GM12873 (cell line): ENCODE results near the gene LIX1.

Source experiments
- CTCF ChIP-seq: IDR thresholded peaks from 2 replicates; pipeline ENCODE4 v1.5.1; 2012; ENCODE audit warnings: low read depth, mild to moderate bottlenecking, moderate library complexity, low read length, control low read depth; ENCODE audit not compliant: insufficient read depth; ENCODE audit errors: missing control alignments

The LIX1 gene

GRCh38 chr5:97151370-97151769, 9.0 kb upstream of the LIX1 start:
- TF ChIP-seq CTCF, result no peak

GRCh38 chr5:97150401-97150800, 8.0 kb upstream of the LIX1 start:
- no peak for TF ChIP-seq CTCF

DNA sequence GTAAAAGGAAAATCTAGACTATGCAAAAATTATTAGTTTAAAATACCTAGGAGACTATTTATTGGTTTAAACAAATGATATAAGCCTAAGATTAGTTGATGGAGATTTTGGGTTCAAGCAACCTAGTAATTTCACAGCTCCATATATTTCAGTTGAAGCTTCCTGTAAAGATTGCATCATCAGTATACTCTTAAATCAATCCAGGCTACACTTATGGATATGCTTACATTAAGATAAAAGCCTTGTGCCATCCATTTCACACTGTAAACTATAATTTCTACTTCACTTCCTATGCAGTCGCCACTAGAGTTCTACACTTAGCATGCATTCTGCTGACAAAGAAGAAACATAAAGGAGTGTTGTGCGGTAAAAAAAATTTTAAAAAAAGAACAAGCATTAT, 7.3 kb upstream of the LIX1 start:
- no peak for TF ChIP-seq CTCF

GRCh38 chr5:97148288-97148687, 5.9 kb upstream of the LIX1 start:
- no peak for TF ChIP-seq CTCF

DNA sequence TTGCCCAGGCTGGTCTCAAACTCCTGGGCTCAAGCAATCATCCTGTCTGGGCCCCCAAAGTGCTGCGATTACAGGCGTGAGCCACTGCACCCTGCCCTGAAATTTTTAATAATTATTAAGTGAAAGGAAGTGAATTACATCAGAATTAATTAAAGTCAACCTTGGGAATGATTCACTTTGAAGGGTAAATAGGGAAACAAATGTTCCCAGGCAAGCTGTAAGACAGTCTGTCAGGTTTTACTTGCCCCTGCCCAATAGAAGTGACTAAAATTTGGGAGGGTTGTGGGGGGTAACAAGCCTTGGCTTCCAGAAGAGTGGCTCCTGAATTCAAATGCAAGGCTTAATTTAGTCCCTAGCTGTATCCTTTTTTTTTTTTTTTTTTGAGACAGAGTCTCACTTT, 1.3 kb upstream of the LIX1 start:
- no peak for TF ChIP-seq CTCF

GRCh38 chr5:97141539-97141938, 872 bp downstream of the LIX1 start:
- no peak for TF ChIP-seq CTCF

GRCh38 chr5:97141031-97141430, 1.4 kb downstream of the LIX1 start:
- TF ChIP-seq CTCF, result no peak

- TF ChIP-seq CTCF, result no peak
These were observed 5.9 kb downstream of the LIX1 start for GRCh38 chr5:97136475-97136874.
